22Rv1 (cell line): ENCODE results near the gene PRG3.
"Not testable (repeated sequence)": the region's sequence is repeated elsewhere in the genome, so short reads cannot be mapped to it uniquely, and the experiment has no call there.

Experiments
- H3K27ac ChIP-seq: fragments of 450-650 bp; 2 replicates; pipeline ENCODE4 v1.5.1; 2017
- ZFX ChIP-seq: fragments of 450-650 bp; IDR thresholded peaks from 2 replicates; pipeline ENCODE4 v1.6.1; 2017; ENCODE audit warnings: antibody characterized with exemption, borderline replicate concordance
- TF ChIP-seq, protein P1 (sequence below): fragments of 450-650 bp; IDR thresholded peaks from 2 replicates; pipeline ENCODE4 v1.5.1; 2017; ENCODE audit warnings: mild to moderate bottlenecking

PRG3 gene

DNA sequence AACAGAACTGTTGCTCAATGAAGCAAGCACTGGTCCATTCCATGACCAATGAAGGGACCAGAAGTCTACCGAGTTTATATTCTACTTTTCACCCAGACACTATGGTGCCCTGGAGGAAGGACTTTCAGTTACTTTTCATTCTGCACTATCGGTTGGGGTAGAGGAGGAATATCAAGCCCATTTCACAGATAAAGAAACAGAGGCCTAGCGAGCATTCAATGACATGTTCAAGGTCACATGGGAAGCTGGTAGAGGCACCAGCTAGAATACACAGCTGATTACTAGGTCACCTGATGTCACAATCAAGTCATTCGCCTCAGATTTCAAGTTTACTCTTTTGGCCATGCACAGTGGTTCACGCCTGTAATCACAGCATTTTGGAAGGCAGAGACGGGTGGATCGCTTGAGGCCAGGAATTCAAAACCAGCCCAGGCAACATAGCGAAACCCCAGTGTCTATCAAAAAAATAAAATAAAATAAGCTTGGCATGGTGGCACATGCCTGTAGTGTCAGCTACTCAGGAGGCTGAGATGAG, 27.1 kb upstream of the PRG3 start:
- H3K27ac ChIP-seq, result no peak overlapping the region
- no peak for TF ChIP-seq ZFX
- TF ChIP-seq, protein P1, sequence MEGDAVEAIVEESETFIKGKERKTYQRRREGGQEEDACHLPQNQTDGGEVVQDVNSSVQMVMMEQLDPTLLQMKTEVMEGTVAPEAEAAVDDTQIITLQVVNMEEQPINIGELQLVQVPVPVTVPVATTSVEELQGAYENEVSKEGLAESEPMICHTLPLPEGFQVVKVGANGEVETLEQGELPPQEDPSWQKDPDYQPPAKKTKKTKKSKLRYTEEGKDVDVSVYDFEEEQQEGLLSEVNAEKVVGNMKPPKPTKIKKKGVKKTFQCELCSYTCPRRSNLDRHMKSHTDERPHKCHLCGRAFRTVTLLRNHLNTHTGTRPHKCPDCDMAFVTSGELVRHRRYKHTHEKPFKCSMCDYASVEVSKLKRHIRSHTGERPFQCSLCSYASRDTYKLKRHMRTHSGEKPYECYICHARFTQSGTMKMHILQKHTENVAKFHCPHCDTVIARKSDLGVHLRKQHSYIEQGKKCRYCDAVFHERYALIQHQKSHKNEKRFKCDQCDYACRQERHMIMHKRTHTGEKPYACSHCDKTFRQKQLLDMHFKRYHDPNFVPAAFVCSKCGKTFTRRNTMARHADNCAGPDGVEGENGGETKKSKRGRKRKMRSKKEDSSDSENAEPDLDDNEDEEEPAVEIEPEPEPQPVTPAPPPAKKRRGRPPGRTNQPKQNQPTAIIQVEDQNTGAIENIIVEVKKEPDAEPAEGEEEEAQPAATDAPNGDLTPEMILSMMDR, result no peak

DNA sequence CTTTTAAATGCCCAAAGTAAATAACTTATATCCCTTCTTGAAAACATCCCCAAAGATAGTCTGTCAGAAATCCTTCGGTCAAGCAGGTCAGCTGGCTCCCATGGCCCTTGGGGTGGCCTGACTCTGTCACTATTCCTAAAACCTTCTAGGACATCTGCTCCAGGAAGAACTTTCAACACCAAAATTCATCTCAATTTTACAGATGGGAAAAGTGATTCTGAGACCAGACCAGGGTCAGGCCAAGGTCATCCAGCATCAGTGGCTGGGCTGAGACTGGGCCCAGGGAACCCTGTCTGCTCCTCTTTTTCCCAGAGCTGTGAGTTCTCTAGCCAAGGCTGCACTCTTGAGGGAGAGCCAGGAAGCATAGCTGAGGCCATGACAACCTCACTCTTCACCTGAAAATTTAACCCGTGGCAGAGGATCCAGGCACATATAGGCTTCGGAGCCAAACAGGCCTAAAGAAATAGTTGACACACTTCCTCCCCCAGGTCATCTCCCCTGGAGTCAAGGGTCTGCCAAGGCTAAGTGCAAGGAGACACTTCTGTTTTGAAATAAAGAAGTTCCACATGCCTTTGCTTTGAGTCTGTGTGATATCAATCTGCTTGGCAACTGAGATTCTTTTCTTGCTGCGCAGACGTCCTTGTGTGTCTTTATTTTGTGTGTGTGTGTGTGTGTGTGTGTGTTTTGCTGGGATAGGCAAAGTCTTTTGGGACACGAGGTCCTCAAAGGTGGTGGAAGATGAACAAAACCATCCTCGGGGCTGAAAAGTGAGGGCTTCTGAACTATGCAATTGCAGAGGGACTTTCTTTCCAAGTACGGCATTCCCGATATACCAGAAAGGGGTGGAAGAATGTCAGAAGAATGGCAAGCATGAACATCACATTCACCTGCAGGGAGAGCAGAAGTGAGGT, 26.3 kb upstream of the PRG3 start:
- no peak overlapping the region for H3K27ac ChIP-seq
- TF ChIP-seq ZFX, result no peak
- TF ChIP-seq, protein P1, result no peak

DNA sequence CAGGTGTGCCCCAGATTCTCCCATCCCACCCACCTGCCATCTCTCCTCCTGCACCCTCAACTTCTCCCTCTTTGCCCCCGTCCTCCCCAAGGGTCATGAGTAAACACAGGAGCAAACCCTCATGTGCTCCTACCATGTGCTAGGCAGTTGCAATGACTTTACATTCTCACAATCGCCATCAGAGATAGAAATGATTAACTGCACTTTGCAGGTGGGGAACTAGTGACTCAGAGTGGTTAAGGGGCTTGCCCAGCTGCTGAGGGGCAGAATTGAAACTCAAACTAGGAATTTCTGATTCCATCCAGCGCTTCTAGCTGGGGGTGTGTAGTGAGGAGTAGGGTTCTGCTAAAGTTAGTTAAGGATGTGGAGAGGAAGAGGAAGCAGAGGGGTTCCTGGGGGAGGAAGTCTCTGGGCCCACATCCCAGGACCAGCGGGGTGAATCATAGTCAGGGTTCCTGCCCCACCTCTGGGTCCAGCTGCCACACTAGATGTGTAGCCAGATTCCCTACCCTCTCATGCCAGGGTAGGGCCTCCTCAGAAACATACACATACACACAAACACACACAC, 25.5 kb upstream of the PRG3 start:
- no peak for TF ChIP-seq ZFX
- TF ChIP-seq, protein P1, result no peak
- no peak overlapping the region for H3K27ac ChIP-seq

DNA sequence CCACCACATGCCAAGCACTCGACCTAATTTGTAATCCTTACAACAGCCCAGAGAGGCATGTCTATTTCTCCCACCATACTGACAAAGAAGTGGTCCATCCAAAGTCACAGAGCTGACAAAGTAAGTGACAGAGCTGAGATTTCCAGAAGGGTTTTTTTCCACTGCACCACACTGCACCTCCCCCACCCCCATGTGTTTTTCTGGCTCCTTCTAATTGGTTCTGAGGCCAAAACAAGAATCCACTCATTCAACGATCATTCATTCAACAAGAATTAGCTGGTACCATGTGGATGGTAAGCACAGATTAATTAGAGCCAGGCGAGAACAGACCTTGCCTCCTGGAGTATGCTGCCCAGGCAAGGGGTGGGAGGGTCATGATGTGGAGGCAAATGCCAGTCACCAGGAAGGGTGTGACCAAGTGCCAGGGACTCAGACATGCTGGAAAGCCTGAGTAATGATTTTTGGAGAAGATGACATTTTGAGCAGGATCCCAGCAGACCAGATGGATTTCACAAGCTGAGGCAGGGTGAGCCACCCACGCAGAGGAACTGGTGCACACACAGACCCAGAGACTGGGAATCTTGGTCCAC, 24.4 kb upstream of the PRG3 start:
- no peak overlapping the region for H3K27ac ChIP-seq
- no peak for TF ChIP-seq ZFX
- TF ChIP-seq, protein P1, result no peak

DNA sequence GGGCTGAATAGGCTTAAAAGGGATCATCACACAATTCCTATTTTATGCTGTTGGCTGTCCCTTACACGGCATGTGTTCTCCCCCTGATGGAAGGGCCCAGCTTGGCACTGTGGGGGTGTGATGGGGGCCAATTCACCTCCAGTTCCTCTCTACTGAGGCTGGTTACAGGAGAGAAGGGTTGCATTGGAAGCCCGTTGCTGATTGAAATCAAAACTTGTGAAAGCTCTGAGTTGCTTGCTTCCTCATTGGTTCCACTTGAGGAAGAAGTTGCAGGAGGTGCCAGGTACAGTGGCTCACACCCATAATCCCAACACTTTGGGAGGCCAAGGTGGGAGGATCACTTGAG, 22.8 kb upstream of the PRG3 start:
- no peak for TF ChIP-seq ZFX
- TF ChIP-seq, protein P1, result no peak
- H3K27ac ChIP-seq, result no peak overlapping the region

DNA sequence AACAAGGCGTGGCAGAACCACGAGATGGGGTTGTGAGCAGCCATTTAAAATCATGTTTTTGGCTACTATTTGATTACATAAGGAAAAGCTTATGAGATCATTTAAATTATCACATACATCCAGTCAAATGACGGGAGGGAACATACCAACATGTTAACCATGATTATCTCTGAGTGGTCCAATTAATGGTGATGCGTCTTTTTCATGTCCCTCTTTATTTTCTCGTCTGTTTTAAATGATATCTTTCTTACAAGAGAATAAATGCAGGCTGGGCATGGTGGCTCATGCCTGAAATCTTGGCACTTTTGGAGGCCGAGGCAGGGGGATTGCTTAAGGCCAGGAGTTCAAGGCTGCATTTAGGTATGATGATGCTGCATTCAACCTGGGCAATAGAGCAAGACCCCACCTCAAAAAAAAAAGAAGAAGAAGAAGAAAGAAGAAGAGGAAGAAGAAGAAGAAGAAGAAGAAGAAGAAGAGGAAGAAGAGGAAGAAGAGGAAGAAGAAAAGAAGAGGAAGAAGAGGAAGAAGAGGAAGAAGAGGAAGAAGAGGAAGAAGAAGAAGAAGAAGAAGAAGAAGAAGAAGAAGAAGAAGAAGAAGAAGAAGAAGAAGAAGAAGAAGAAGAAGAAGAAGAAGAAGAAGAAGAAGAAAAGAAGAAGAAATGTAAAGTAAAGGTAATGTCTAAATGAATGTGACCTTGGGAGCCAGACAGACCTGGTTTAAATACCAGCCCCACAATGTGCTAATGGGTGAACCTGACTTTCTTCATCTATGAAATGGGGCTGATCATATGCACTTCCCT, 22.3 kb upstream of the PRG3 start:
- H3K27ac ChIP-seq, result not testable (repeated sequence)
